T-helper 2 cell treated with Interferon-gamma antibody and Interleukin-4, amounts not matched to agents 5 μg/mL and 100 μg/mL, for 36 hours (primary cell): ENCODE data around the gene EIPR1.

Experiments used
- DNase-seq: peaks from one replicate; pipeline ENCODE4 v3.0.0; 2021; ENCODE audit warnings: low spot score
- H3K27ac Mint-ChIP-seq: one replicate; pipeline ENCODE4 v1.8.0; 2021; ENCODE audit warnings: mild to moderate bottlenecking, mixed read lengths
- H3K27me3 Mint-ChIP-seq: one replicate; pipeline ENCODE4 v1.8.0; 2021; ENCODE audit warnings: low read depth, mixed read lengths
- H3K36me3 Mint-ChIP-seq: one replicate; pipeline ENCODE4 v1.8.0; 2021; ENCODE audit warnings: low read depth, mixed read lengths
- H3K4me1 Mint-ChIP-seq: one replicate; pipeline ENCODE4 v1.8.0; 2021; ENCODE audit warnings: low read depth, mixed read lengths
- H3K4me3 Mint-ChIP-seq: one replicate; pipeline ENCODE4 v1.8.0; 2022; ENCODE audit warnings: mild to moderate bottlenecking, moderate library complexity, mixed read lengths
- H3K9me3 Mint-ChIP-seq: one replicate; pipeline ENCODE4 v1.8.0; 2021; ENCODE audit warnings: mixed read lengths

Gene EIPR1

DNA sequence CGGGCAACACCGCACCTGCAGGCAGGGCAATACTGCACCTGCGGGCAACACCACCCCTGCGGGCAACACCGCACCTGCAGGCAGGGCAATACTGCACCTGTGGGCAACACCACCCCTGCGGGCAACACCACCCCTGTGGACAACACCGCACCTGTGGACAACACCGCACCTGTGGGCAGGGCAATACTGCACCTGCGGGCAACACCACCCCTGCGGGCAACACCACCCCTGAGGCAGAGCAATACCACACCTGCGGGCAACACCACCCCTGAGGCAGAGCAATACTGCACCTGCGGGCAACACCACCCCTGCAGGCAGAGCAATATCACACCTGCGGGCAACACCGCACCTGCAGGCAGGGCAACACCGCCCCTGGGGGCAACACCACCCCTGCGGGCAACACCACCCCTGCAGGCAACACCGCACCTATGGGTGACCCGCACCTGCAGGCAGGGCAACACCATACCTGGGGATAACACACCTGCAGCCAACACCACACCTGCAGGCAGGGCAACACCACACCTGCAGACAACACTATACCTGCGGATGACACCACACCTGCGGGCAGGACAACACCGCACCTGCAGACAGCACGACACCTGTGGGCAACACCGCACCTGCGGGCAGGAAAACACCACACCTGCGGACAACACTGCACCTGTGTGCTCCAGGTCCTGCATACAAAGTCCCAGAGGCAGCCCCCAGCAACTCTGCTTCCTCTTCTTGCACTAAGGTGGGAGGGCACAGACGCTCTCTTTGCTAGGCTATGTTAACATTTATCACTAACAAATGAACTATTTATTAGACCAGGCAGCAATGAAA lies 57.7 kb downstream of the EIPR1 start:
- H3K4me1 Mint-ChIP-seq: no peaks in the 10 kb centered on the region
- H3K9me3 Mint-ChIP-seq: no peaks in the 10 kb centered on the region
- no peak overlapping the region for H3K27ac Mint-ChIP-seq
- DNase-seq: no peak
- no peaks in the 10 kb centered on the region for H3K27me3 Mint-ChIP-seq
- no peak overlapping the region for H3K4me3 Mint-ChIP-seq
- H3K36me3 Mint-ChIP-seq: peaks cover 10% of the 10 kb centered on the region

DNA sequence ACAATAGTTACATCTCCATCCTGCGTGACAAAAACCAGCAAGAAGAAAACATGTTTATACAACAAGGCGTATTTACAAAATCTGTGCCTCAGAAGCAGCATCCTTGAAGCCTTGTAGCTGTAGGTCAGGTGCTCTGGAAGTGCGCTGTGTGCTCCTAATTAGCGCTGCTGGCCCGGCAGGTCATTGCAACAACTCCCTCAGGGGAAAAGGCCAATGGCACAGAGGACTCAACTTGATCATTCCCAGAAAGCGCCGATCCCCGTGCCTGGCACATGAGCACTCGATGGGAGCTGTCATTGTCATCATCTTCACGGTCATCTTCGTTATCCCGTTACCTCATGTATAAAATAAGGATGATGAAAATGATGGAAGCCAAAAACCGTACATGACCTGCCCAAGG lies 58.5 kb downstream of the EIPR1 start:
- Mint-ChIP-seq H3K27ac (no peak overlapping the region), H3K27me3 (no peaks in the 10 kb centered on the region), H3K36me3 (peaks cover 10% of the 10 kb centered on the region), H3K4me3 (no peak overlapping the region), H3K9me3 (no peaks in the 10 kb centered on the region), H3K4me1 (no peaks in the 10 kb centered on the region)
- DNase-seq: no peak

DNA sequence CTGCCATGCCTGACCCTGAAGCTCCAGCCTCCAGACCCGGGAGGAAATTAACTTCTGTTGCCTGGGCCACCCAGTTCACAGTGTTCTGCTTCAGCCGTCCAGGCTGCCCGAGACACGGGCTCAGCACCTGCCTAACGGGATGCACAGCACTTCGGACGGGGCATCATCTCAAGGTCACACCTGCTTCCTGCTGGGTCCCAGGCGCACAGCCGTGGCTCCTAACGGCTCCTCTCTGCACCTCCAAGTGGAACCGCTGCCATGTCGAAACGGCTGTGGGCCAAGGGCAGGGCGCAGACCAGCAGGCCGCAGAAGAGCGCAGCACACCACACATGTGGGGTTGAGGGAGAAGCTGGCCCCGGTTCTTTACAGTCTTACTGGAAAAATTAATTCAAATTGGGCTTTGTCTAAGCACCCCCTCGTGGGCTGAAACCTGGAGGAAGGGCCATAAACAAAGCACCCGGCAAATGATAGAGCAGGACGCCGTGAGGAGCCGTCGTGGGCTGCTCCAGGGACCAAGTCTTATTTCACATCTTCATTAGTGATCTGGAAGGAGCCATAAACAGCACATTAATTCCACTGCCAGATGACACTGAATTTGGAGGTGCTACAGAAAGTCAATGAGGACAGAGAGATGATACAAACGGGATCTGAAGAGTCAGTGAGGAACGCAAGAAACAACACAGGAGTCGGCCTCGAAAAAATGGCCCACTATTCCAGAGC lies 59.6 kb downstream of the EIPR1 start:
- Mint-ChIP-seq H3K36me3 (peaks cover 10% of the 10 kb centered on the region), H3K4me3 (no peak overlapping the region), H3K27me3 (no peaks in the 10 kb centered on the region), H3K4me1 (peaks cover under 1% of the 10 kb centered on the region), H3K27ac (no peak overlapping the region), H3K9me3 (no peaks in the 10 kb centered on the region)
- no peak for DNase-seq

DNA sequence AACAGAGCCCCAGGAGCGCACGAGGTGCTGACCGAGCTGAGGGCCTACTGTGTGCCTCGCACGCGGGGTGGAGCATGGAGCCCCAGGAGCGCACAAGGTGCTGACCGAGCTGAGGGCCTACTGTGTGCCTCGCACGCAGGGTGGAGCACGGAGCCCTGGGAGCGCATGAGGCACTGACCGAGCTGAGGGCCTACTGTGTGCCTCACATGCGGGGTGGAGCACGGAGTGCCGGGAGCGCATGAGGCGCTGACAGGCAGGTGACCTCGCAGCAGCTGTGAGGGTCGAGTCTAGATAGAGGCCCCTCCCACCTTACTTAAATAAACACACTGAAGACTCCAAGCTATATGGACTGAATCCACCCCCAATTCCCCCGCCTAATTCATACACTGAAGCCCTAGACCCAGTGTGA lies 60.3 kb downstream of the EIPR1 start:
- Mint-ChIP-seq H3K9me3 (no peaks in the 10 kb centered on the region), H3K27ac (no peak overlapping the region), H3K27me3 (no peaks in the 10 kb centered on the region), H3K4me1 (peaks cover 7% of the 10 kb centered on the region), H3K36me3 (peaks cover 10% of the 10 kb centered on the region), H3K4me3 (no peak overlapping the region)
- no peak for DNase-seq

DNA sequence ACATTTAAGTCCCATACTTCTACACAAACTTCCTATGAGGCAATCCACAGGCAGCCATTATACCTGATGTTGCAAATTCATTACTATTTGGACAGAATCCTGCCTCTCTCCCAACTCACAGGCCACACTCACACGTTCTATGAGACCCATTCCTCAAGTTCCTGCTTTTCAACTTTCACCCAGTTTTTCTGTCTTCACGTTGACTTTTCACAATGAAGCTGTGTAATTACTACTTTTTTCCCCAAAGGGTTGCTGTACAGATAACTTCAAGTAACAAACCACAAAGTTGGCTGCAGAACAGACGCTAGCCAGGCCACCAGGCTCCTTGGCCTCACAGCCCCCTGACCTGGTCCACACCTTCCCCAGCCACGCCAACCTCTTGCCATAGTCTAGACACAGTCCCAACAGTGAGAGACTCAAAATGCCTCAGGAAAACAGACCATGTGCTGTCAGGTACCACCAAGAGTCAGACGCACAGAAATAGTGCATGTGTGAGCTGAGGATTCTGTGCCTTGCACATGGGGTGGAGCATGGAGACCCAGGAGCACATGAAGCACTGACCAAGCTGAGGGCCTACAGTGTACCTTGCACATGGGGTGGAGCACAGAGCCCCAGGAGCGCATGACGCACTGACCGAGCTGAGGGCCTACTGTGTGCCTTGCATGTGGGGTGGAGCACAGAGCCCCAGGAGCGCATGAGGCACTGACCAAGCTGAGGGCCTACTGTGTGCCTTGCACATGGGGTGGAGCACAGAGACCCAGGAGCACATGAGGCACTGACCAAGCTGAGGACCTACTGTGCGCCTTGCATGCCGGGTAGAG lies 61.0 kb downstream of the EIPR1 start:
- Mint-ChIP-seq H3K4me3 (no peak overlapping the region), H3K27me3 (no peaks in the 10 kb centered on the region), H3K36me3 (peaks cover 7% of the 10 kb centered on the region), H3K4me1 (peaks cover 8% of the 10 kb centered on the region), H3K9me3 (no peaks in the 10 kb centered on the region), H3K27ac (no peak overlapping the region)
- DNase-seq: no peak

DNA sequence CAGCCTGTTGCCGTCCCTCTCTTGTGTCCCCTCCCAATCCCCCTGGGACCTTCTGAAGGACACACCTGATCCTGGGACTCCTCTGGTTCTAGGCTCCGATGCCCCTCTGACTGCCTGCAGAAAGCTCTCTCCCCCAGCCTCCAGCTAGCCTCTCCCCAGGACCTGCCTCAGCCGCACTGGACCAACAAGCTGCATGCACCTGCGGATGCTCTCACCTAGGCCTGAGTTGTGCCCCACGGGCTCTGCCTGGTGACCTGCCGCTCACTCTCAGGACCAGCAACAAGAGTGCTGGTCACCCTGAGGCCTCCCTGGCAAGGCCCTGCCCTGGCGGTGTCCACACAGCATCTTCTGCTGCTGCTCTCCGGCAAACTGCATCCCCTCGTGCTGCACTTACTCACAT lies 63.0 kb downstream of the EIPR1 start:
- no peaks in the 10 kb centered on the region for H3K9me3 Mint-ChIP-seq
- peaks cover 8% of the 10 kb centered on the region for H3K4me1 Mint-ChIP-seq
- H3K36me3 Mint-ChIP-seq: peaks cover 4% of the 10 kb centered on the region
- H3K27me3 Mint-ChIP-seq: no peaks in the 10 kb centered on the region
- no peak overlapping the region for H3K27ac Mint-ChIP-seq
- no peak overlapping the region for H3K4me3 Mint-ChIP-seq
- no peak for DNase-seq

DNA sequence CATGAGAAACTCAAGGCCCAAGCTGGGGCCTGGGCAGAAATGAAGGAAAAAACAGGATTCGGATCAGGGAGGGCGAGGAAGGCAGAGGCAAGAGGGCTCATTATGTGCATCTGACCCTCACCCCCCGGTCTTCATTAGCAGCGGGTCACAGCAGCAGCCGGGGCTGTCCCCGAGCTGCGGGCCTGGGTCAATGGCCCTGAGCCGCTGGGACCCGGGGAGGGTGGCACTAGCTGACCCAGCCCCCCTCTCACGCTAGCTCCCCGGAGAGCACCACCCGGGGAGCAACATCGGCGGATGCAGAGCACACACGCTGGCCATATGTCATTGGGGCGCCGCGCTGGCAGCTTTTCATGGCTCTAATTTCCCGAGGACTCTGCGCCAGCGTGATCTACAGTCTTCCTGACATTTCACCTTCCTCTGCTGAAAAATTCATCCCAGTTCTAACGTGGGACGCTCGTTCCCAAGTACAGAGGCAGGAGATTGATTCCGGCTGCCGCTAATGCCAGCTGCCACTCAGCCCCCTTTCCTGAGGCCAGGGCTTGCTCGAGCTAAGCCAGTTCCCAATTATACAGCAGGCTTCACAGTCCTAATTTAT lies 63.7 kb downstream of the EIPR1 start:
- Mint-ChIP-seq H3K4me3 (no peak overlapping the region), H3K27ac (no peak overlapping the region), H3K4me1 (peaks cover 8% of the 10 kb centered on the region)

DNA sequence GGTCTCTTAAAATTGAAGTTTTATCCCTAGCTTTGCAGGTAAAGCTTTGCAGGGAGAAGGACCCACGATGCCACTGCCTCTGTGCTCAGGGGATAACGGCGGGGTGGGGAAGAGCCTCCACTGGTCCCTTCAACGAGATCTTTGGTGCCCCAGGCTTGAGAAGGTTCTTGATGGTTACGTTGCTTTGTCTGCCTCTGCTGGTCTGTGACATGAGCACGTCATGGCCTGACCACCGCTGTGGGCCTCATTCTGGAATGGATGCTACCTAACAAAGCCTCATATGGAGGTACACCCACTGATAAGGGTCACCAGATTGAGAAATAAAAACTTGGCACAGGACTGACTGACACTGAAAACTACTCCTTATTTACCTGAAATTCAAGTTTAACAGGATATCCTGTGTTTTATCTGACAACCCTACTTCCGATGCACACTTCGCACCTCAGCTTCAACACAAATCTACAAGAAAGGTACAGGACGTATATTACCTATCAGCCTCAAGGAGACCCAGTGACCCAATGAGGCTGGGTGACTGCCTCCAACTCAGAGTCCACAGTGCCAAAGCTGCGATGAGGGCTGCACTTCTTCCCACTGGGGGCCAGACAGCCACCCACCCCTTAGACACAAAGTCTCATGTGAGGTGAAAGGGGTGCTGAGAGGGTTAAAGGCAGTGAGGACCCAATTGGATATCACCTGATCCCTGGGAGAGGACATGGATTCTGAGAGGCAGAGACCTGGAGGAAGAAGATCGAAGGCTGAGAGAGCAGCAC lies 64.9 kb downstream of the EIPR1 start:
- Mint-ChIP-seq H3K27ac (peak overlapping the region; percentile 15), H3K4me3 (no peak overlapping the region), H3K36me3 (no peaks in the 10 kb centered on the region), H3K4me1 (peaks cover 8% of the 10 kb centered on the region), H3K27me3 (no peaks in the 10 kb centered on the region), H3K9me3 (no peaks in the 10 kb centered on the region)
- DNase-seq: no peak

More for the DNA sequence above, 63.7 kb downstream of the EIPR1 start:
- no peak for DNase-seq
- no peaks in the 10 kb centered on the region for H3K27me3 Mint-ChIP-seq
- H3K9me3 Mint-ChIP-seq: no peaks in the 10 kb centered on the region
- peaks cover 3% of the 10 kb centered on the region for H3K36me3 Mint-ChIP-seq

DNA sequence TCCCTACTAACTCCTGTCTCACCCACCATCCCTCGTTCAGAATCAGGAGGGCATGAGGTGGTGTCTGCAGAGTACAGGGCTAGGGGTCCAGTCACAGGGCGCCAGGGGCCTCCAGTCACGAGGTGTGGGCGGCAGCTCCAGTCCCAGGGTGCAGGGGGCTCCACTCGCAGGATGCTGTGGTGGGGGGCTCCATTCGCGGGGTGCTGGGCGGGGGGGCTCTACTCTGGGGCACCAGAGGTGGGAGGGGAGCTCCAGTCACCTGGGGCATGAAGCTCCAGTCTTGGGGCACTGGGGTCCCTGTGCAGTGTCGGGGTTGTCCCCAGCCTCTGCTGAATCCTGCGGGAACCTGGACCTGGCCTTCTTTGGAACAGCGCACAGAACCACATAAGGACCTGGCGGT lies 66.0 kb downstream of the EIPR1 start:
- no peak overlapping the region for H3K4me3 Mint-ChIP-seq
- no peaks in the 10 kb centered on the region for H3K9me3 Mint-ChIP-seq
- peaks cover 8% of the 10 kb centered on the region for H3K4me1 Mint-ChIP-seq
- H3K27ac Mint-ChIP-seq: no peak overlapping the region
- no peak for DNase-seq
- H3K36me3 Mint-ChIP-seq: no peaks in the 10 kb centered on the region
- no peaks in the 10 kb centered on the region for H3K27me3 Mint-ChIP-seq

DNA sequence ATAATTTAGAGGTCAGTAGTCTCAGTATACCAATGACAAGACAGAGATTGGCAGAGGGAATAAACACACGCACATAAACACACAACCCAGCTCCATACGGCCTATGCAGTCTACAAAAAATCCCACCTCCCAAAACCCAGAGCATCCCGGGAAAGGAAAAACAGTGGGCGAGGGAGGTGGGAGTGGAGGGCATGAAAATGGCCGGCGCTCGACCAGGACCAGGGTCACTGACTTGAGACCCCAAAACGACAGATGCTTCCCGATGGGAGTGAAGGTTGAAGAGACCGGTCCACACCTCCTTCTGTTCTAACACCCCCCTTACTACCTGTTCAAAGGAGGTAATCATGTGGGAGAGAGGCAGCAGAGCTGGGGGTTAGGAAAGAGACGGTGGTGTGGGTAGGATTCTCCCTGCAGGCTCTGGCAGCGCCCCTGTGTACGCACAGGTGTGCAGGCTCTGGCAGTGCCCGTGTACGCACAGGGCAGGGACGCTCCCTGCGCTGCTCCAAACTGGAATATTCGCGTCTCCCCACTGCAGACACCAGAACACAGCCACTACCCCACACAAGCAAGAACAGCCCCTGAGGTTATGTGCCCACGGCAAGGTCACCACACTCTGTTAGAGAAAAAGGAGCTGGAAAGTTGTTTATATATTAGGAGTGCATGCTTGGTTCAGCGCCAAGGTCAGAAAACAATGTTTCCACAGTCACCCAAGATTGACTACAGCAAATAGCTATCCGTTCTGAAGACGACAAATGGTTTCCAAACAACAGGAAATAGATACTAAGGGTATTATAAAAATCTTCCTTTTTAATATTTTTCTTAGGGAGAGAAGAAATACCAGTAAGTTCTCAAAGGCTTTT lies 67.9 kb downstream of the EIPR1 start:
- H3K36me3 Mint-ChIP-seq: no peaks in the 10 kb centered on the region
- H3K27ac Mint-ChIP-seq: no peak overlapping the region
- H3K9me3 Mint-ChIP-seq: no peaks in the 10 kb centered on the region
- no peak for DNase-seq
- H3K4me3 Mint-ChIP-seq: no peak overlapping the region
- H3K4me1 Mint-ChIP-seq: peaks cover 8% of the 10 kb centered on the region
- no peaks in the 10 kb centered on the region for H3K27me3 Mint-ChIP-seq

DNA sequence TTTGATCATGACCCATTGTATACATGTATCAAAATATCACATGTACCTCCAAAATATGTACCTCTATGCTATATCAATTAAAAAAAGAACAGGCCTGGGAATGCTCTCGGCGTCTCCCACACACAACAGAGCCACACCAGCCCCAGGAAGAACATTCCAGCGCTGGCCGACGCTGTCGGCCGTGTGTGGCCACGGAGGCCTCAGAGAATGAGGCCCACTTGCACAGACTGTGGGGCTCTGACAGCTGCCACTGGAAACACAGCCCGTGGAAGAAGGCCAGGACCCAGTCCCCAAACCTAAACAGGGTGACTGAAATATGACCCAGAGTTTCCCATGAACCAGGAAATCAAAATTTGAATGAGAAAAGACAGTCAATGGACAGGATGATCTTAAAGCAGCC lies 69.7 kb downstream of the EIPR1 start:
- Mint-ChIP-seq H3K27me3 (no peaks in the 10 kb centered on the region), H3K36me3 (no peaks in the 10 kb centered on the region), H3K4me1 (peaks cover 11% of the 10 kb centered on the region), H3K4me3 (no peak overlapping the region), H3K27ac (no peak overlapping the region), H3K9me3 (no peaks in the 10 kb centered on the region)
- DNase-seq: no peak

DNA sequence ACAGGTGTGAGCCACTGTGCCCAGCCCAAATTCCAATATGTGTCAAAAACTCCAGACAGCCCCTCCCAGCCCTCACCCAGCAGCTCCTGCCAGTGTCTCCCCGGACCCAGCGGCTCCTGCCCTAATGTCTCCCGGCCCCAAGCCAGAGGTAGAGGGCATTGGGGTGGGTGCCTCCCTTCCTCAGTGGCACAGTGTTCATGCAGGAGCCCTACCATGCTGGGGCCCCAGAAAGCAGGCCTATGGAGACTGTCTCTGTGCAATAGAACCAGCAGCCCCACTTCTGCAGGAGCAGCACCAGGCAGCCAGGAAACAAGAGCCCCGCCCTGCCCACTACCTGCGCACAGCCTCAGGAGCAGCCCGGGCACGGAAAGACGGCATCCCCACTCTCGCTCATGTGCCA lies 70.4 kb downstream of the EIPR1 start:
- no peak overlapping the region for H3K4me3 Mint-ChIP-seq
- no peak for DNase-seq
- H3K27ac Mint-ChIP-seq: no peak overlapping the region
- no peaks in the 10 kb centered on the region for H3K27me3 Mint-ChIP-seq
- H3K9me3 Mint-ChIP-seq: no peaks in the 10 kb centered on the region
- H3K4me1 Mint-ChIP-seq: peaks cover 6% of the 10 kb centered on the region
- peaks cover 6% of the 10 kb centered on the region for H3K36me3 Mint-ChIP-seq
